GM12801 (cell line): ENCODE results near the gene SPEM3.
"Not testable (repeated sequence)": the region's sequence is repeated elsewhere in the genome, so short reads cannot be mapped to it uniquely, and the experiment has no call there.

Experiments used
- CTCF ChIP-seq: IDR thresholded peaks from one replicate; pipeline ENCODE4 v1.5.1; 2011; ENCODE audit warnings: control low read depth; ENCODE audit not compliant: insufficient read length; ENCODE audit errors: extremely low read depth

Gene SPEM3

GRCh38 chr17:7476951-7477350 lies 48.3 kb downstream of the SPEM3 start:
- no peak for TF ChIP-seq CTCF

- TF ChIP-seq CTCF: no peak
These were observed 49.0 kb downstream of the SPEM3 start for GRCh38 chr17:7477392-7478275.

- no peak for TF ChIP-seq CTCF
These were observed 49.9 kb downstream of the SPEM3 start for GRCh38 chr17:7478276-7479212.

- no peak for TF ChIP-seq CTCF
These were observed 50.8 kb downstream of the SPEM3 start, which contains the start of gene ZBTB4 for GRCh38 chr17:7479213-7480088. Gene ZBTB4 (minus strand): TSS chr17:7479631. CDS start chr17:7466801, 12,830 bp downstream.

GRCh38 chr17:7480089-7480384 lies 51.4 kb downstream of the SPEM3 start:
- TF ChIP-seq CTCF: no peak

- not testable (repeated sequence) for TF ChIP-seq CTCF
These were observed 52.6 kb downstream of the SPEM3 start, which contains the start of gene SLC35G6 for GRCh38 chr17:7481275-7481674. Gene SLC35G6 (plus strand): TSS chr17:7481446. CDS start chr17:7481517, 71 bp downstream.
